ENCODE results near the gene KIAA1671.

DNA sequence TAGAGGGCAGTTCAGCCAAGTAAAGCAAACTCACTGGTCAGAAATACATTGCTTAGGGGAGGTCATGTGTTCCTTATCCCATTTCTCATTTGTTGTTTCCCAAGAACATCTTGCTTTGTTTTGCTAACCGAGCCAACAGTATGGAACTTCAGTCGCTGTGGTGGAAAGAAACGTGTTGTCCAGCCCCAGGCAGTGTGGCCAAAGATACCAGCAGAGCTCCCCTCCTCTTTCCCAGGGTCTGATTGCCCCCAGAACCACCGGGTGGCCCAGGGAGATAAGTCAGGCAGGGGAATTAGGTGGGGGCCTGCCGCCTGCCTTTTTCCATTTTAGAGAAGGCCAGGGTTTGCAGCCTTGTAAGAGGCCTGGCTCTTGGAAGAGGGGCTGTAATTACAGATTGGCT lies 148.4 kb downstream of the KIAA1671 start:
- TF ChIP-seq CTCF (IDR thresholded peaks at IDR 0.05; ENCODE audit: low read length): no peak
- TF ChIP-seq EZH2 (IDR thresholded peaks at IDR 0.05; ENCODE audit: borderline replicate concordance, low read length): no peak
